GM21619 (cell line): ENCODE data around the gene TSPOAP1.

ENCODE experiments used
- ATAC-seq: cut with Tn5 transposase; IDR thresholded peaks from one replicate; pipeline ENCODE4 v1.9.1; 2021; ENCODE audit not compliant: unreplicated experiment

Gene TSPOAP1, protein sequence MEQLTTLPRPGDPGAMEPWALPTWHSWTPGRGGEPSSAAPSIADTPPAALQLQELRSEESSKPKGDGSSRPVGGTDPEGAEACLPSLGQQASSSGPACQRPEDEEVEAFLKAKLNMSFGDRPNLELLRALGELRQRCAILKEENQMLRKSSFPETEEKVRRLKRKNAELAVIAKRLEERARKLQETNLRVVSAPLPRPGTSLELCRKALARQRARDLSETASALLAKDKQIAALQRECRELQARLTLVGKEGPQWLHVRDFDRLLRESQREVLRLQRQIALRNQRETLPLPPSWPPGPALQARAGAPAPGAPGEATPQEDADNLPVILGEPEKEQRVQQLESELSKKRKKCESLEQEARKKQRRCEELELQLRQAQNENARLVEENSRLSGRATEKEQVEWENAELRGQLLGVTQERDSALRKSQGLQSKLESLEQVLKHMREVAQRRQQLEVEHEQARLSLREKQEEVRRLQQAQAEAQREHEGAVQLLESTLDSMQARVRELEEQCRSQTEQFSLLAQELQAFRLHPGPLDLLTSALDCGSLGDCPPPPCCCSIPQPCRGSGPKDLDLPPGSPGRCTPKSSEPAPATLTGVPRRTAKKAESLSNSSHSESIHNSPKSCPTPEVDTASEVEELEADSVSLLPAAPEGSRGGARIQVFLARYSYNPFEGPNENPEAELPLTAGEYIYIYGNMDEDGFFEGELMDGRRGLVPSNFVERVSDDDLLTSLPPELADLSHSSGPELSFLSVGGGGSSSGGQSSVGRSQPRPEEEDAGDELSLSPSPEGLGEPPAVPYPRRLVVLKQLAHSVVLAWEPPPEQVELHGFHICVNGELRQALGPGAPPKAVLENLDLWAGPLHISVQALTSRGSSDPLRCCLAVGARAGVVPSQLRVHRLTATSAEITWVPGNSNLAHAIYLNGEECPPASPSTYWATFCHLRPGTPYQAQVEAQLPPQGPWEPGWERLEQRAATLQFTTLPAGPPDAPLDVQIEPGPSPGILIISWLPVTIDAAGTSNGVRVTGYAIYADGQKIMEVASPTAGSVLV (N-terminal part only)

DNA sequence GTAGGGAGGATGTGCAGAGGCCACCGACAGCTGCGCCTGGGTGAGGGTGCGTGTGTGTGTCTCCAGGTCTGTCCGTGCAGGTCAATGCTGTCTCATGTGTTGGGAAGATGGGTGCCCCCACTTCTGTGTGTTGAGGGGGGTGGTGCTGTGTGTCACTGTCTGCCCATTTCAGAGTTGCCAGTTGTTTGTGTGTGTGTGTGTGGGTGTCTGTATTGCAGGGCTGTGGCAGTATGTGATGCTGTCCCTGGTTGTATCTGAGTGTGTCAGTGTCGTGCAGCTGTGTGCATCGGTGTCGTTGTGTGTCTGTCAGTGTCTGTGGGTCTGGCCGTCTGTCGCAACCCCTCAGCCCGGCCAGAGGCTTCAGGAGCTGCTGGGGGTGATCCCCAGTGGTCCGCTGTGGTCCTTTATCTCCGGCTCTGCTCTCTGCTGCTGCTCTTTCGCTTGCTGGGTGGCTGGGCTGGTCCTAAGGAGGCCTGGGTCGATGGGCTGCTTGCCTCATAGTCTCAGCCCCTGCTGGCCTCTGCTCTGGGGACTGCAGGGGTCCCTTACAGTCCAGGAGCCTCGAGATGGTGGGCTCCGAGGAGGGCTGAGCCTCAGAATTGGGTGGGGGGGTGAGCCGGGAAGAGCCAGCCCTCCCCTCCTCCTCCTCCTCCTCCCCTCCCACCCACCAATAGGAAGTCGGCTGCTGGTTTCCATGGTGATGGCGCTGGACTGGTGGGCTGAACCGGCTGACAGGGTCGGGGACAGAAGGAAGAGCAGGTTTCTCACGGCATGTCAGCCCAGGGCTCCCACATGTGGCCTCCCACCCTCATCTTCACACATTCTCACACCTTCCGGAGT, at the start of gene TSPOAP1:
Gene TSPOAP1, minus strand, starts transcription at position 601 of the 840 bp plus-strand sequence. CDS start 875 bp downstream, outside the sequence.
- ATAC-seq, result peak; percentile 1

DNA sequence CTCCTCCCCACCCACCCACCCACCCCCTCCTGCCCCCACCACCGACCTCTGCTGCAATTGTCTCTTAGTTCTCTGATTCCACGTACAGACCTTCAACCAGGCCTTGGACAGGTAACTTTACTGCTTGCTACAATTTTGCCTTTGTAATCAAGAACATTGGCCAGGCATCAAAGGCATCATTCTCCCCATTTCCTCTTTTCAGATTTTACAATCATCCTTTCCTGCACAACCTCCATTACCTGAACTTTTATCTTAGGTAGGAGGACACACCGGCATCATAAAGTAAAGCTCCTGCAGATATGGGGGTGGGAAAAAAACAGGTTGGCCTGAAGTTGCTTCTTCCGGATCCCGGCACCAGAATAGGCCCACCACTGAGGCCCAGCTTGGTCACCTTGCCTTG, 49.1 kb upstream of the TSPOAP1 start:
- ATAC-seq, result no peak

GRCh38 chr17:58377093-58377601, 48.6 kb upstream of the TSPOAP1 start:
- no peak for ATAC-seq

- no peak for ATAC-seq
These were observed 47.9 kb upstream of the TSPOAP1 start for GRCh38 chr17:58376472-58377000.

DNA sequence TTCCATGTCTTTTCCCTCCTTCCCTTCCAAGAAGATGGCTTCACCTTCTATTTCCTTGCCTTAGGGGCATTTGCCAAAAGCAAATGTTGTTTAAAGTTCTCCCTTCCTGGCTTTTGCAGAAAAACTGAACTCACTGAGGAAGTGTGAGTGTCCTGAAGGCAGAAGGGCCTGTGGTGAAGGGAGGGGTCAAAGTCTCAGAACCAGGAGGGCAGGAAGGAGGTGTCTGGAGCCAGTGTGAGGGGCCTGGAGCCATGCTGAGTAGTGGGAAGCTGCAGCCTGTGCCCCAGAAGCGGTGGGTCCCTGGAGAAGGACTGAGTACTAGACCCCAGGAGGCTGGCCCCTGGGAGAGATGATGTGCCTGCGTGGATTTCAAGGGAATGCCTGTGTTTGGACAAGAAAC, 47.2 kb upstream of the TSPOAP1 start:
- ATAC-seq, result no peak

GRCh38 chr17:58375256-58375655, 46.7 kb upstream of the TSPOAP1 start:
- no peak for ATAC-seq

DNA sequence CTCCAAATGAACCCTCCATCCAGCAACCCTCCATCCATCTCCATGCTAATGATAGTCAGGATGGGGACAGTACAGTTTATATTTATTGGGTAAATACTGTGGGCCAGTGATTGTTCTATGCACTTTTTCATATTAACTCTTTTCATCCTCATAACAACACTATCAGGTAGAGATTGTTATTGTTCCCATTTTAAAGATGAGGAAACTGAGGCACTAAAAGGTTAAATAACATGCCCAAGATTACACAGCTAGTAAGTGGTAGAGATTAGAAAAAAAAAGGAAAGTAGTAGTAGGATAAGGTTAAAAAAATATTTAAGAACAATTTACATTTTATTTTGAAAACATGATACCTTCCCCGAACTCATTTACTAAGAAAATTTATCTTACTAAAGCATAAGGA, 45.3 kb upstream of the TSPOAP1 start:
- ATAC-seq, result no peak

DNA sequence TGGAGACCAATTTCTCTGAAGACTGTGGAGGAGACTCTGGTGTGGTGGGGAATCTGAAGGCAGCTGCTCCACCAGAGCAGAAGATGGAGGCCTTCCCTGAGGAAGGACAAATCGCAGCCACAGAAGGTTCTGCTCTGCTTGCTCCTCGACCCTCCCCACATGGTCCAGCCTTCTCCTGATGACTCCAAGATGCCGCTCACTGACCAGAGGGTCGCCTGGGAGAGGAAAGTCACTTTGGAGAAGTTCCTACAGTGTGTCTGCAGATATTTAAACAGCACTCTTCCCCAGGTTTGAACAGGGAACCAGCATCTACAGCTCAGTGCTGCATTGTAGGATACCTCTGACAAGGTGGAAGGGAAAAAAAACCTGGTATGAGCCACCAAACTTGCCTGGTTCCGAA, 44.4 kb upstream of the TSPOAP1 start:
- no peak for ATAC-seq

GRCh38 chr17:58371300-58371950, 42.8 kb upstream of the TSPOAP1 start:
- ATAC-seq, result no peak

DNA sequence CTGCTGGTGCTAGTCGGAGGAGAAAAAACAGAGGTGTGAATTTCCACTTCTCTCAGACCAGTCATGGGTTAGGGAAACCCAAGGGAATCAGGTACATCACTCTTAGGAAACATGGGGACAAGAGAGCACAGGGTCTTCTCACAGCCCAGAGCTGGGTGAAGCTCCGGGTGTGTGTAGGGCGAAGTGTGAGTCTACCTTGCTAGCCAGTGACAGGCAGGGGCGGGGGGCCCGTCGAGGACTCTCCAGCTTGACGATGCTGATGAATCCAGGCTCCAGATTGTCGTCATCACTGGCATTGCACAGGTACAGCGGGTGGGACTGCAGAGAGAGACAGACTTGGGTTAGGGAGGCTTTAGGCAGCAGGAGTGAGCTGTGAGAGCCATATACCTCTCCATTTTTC, 42.1 kb upstream of the TSPOAP1 start:
- ATAC-seq, result no peak

GRCh38 chr17:58370309-58370708, 41.7 kb upstream of the TSPOAP1 start:
- ATAC-seq, result no peak

- ATAC-seq, result no peak
These were observed 40.8 kb upstream of the TSPOAP1 start for GRCh38 chr17:58369214-58370031.

- no peak for ATAC-seq
These were observed 40.2 kb upstream of the TSPOAP1 start for GRCh38 chr17:58368860-58369213.

DNA sequence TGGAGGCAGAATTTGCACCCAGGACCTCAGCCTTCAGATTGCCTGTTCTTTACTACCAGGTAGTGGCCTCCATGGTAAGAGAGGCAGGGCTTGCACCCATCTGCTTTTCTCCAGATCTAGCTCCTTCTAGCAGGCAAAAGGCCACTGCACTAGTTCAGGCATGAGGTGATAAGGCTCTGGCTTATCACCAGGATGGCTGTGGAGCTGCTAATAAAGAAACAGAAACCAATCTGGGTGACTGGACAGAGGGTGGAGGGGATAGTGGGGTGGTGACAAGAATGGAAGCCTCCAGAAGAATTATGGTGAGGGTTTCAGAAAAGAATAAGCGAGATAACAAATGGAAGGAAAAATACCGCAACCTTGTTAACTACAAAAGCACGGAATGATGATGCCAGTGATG, 38.9 kb upstream of the TSPOAP1 start:
- no peak for ATAC-seq

DNA sequence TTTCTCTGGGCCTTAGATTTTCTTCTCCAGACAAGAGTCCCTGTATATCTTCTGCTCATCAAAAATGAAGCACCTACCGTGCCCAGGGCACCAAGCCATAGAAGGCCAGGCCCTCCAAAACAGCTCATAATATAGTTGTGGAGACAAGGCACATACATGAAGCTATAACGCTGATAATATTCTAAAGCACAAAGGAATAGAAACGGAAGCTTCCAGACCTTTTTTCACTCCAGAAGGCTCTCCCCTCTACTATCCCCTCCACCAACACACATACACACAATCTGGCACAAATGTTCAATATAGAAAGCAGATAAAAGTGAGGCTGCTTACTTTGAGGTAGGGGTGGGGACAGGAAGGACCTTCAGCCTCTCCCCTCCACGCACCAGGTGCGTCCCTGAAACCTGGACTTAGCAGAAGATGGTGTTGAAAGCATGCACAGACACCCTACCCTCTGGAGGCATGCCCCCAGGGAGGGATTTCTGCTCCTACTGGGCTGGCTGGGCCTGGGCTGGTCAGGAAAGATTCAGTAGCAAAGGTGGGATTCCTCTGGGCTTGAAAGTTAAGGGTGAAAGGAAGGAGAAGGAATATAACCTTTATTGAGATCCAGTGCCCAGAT, 37.5 kb upstream of the TSPOAP1 start:
- no peak for ATAC-seq

GRCh38 chr17:58365185-58365979, 36.8 kb upstream of the TSPOAP1 start:
- ATAC-seq, result no peak

- no peak for ATAC-seq
These were observed 35.8 kb upstream of the TSPOAP1 start for GRCh38 chr17:58364270-58364942.
